ENCODE results near the gene WARS2.
A peak's percentile ranks its signal among the peaks of the same experiment; 100 is the strongest.

Gene WARS2

DNA sequence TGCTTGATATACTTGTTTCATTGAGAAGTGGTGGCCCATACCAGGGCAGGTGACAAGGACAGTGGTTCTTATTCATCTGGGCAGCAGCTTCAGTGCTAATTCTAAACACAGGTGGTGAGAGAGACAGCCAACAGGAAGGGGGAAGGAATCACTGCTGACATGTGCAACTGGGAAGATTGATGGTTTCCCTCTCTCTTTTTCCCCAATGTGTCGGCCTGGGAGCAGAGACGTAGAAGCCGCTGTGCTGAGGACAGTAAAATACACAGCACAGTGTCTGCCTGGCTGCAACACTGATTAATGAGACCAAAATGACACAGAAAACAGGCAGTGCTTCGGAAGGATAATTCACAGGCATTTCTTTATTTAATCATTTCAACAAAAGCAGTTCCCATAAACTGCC lies 48.8 kb downstream of the WARS2 start:
- no peak overlapping the region for H3K14ac ChIP-seq (ENCODE audit: low read length)
- H2BK120ac ChIP-seq (ENCODE audit: insufficient read depth, low read length, poor library complexity): no peak overlapping the region
- H4K91ac ChIP-seq (ENCODE audit: low read depth, low read length): no peak overlapping the region
- no peak overlapping the region for H2AFZ ChIP-seq (ENCODE audit: insufficient read depth, low read length, poor library complexity)
- no peak overlapping the region for H3K27ac ChIP-seq (ENCODE audit: low read depth, low read length)
- H3K18ac ChIP-seq (ENCODE audit: low read length): no peak overlapping the region
- no peak overlapping the region for H3K4me2 ChIP-seq (ENCODE audit: low read length)
- H3K27me3 ChIP-seq (ENCODE audit: insufficient read depth, low read length): no peaks in the 10 kb centered on the region
- no peak for DNase-seq
- no peak overlapping the region for H2BK12ac ChIP-seq (ENCODE audit: low read length)
- H3K79me1 ChIP-seq (ENCODE audit: low read length): peaks cover 2% of the 10 kb centered on the region
- WGBS (ENCODE audit: extremely low coverage, insufficient coverage, insufficient read length): no CpG with 5 or more reads among the region's 4 CpGs
- peaks cover 2 to 5% of the 10 kb centered on the region in 2 experiments for H3K4me1 ChIP-seq (ENCODE audit: control insufficient read depth in 1 of 2, insufficient read depth in 2 of 2, low read length in 2 of 2)
- H2BK5ac ChIP-seq (ENCODE audit: low read depth, low read length, poor library complexity): no peak overlapping the region
- H3K23ac ChIP-seq (ENCODE audit: low read length): no peak overlapping the region
- H2AK5ac ChIP-seq (ENCODE audit: low read length): no peak overlapping the region
- H4K12ac ChIP-seq (ENCODE audit: low read depth, low read length): no peak overlapping the region
- peaks cover 2% of the 10 kb centered on the region for H3K79me2 ChIP-seq (ENCODE audit: control insufficient read depth, insufficient read depth, low read length, poor library complexity)
- no peaks in the 10 kb centered on the region for H3K36me3 ChIP-seq (ENCODE audit: control insufficient read depth in 1 of 2, insufficient read depth in 2 of 2, low read length in 2 of 2)
- no peak overlapping the region for H3K4me3 ChIP-seq (ENCODE audit: low read depth, low read length)
- H3K4ac ChIP-seq (ENCODE audit: low read depth, low read length): no peak overlapping the region
- no peaks in the 10 kb centered on the region for H3K9me3 ChIP-seq (ENCODE audit: insufficient read depth, low read depth, low read length)
- no peak overlapping the region for H3K9ac ChIP-seq (ENCODE audit: low read length)
- H4K8ac ChIP-seq (ENCODE audit: low read depth, low read length): no peak overlapping the region

- H2BK12ac ChIP-seq (ENCODE audit: low read length): no peak overlapping the region
- WGBS (ENCODE audit: extremely low coverage, insufficient coverage, insufficient read length): no CpG with 5 or more reads among the region's 3 CpGs
- no peak overlapping the region for H4K91ac ChIP-seq (ENCODE audit: low read depth, low read length)
- H3K18ac ChIP-seq (ENCODE audit: low read length): no peak overlapping the region
- H3K27ac ChIP-seq (ENCODE audit: low read depth, low read length): no peak overlapping the region
- no peaks in the 10 kb centered on the region for H3K36me3 ChIP-seq (ENCODE audit: control insufficient read depth in 1 of 2, insufficient read depth in 2 of 2, low read length in 2 of 2)
- no peak overlapping the region for H3K23ac ChIP-seq (ENCODE audit: low read length)
- H3K14ac ChIP-seq (ENCODE audit: low read length): no peak overlapping the region
- no peak overlapping the region for H2BK5ac ChIP-seq (ENCODE audit: low read depth, low read length, poor library complexity)
- no peak overlapping the region for H2AFZ ChIP-seq (ENCODE audit: insufficient read depth, low read length, poor library complexity)
- H3K4me2 ChIP-seq (ENCODE audit: low read length): no peak overlapping the region
- H4K8ac ChIP-seq (ENCODE audit: low read depth, low read length): no peak overlapping the region
- H3K79me2 ChIP-seq (ENCODE audit: control insufficient read depth, insufficient read depth, low read length, poor library complexity): peaks cover 2% of the 10 kb centered on the region
- peaks cover 2 to 5% of the 10 kb centered on the region in 2 experiments for H3K4me1 ChIP-seq (ENCODE audit: control insufficient read depth in 1 of 2, insufficient read depth in 2 of 2, low read length in 2 of 2)
- H2BK120ac ChIP-seq (ENCODE audit: insufficient read depth, low read length, poor library complexity): no peak overlapping the region
- H3K9ac ChIP-seq (ENCODE audit: low read length): no peak overlapping the region
- no peak overlapping the region for H2AK5ac ChIP-seq (ENCODE audit: low read length)
- no peak overlapping the region for H3K4me3 ChIP-seq (ENCODE audit: low read depth, low read length)
- H3K79me1 ChIP-seq (ENCODE audit: low read length): peaks cover 2% of the 10 kb centered on the region
- H4K12ac ChIP-seq (ENCODE audit: low read depth, low read length): no peak overlapping the region
- H3K27me3 ChIP-seq (ENCODE audit: insufficient read depth, low read length): no peaks in the 10 kb centered on the region
- H3K4ac ChIP-seq (ENCODE audit: low read depth, low read length): no peak overlapping the region
- no peak for DNase-seq
- no peaks in the 10 kb centered on the region for H3K9me3 ChIP-seq (ENCODE audit: insufficient read depth, low read depth, low read length)
Observed at GRCh38 chr1:119090250-119090649, 50.2 kb downstream of the WARS2 start.

DNA sequence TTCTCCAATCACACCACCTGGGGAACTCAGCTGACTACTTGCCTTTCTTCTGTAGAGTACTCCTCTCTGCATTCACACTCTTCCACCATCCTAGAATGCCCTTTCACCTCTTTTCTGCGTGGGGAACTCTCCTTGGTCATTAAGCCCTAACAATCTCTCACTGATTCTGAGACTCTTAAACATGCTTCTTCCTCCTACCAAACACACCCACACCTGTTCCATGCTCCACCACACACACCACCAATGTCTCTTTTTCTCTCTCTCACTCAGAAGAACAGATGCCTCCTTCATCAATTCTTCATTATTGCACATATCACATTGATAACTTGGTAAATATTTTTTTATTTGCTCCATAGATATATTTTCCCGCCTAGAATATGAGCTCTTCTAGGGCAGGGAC lies 53.6 kb downstream of the WARS2 start:
- Histone ChIP-seq H4K8ac (ENCODE audit: low read depth, low read length) (no peak overlapping the region), H3K14ac (ENCODE audit: low read length) (no peak overlapping the region), H3K36me3 (ENCODE audit: control insufficient read depth in 1 of 2, insufficient read depth in 2 of 2, low read length in 2 of 2) (no peaks in the 10 kb centered on the region), H2AK5ac (ENCODE audit: low read length) (no peak overlapping the region), H3K4me3 (ENCODE audit: low read depth, low read length) (no peak overlapping the region), H2BK5ac (ENCODE audit: low read depth, low read length, poor library complexity) (no peak overlapping the region), H3K27me3 (ENCODE audit: insufficient read depth, low read length) (no peaks in the 10 kb centered on the region), H2BK12ac (ENCODE audit: low read length) (no peak overlapping the region), H4K12ac (ENCODE audit: low read depth, low read length) (no peak overlapping the region), H2AFZ (ENCODE audit: insufficient read depth, low read length, poor library complexity) (no peak overlapping the region), H3K9me3 (ENCODE audit: insufficient read depth, low read depth, low read length) (no peaks in the 10 kb centered on the region), H2BK120ac (ENCODE audit: insufficient read depth, low read length, poor library complexity) (no peak overlapping the region), H3K4me1 (ENCODE audit: control insufficient read depth in 1 of 2, insufficient read depth in 2 of 2, low read length in 2 of 2) (peaks cover 0 to 4% of the 10 kb centered on the region in 2 experiments), H3K79me1 (ENCODE audit: low read length) (no peaks in the 10 kb centered on the region), H3K23ac (ENCODE audit: low read length) (no peak overlapping the region), H3K27ac (ENCODE audit: low read depth, low read length) (no peak overlapping the region), H3K4me2 (ENCODE audit: low read length) (no peak overlapping the region), H4K91ac (ENCODE audit: low read depth, low read length) (no peak overlapping the region), H3K79me2 (ENCODE audit: control insufficient read depth, insufficient read depth, low read length, poor library complexity) (no peaks in the 10 kb centered on the region), H3K18ac (ENCODE audit: low read length) (no peak overlapping the region), H3K4ac (ENCODE audit: low read depth, low read length) (no peak overlapping the region), H3K9ac (ENCODE audit: low read length) (no peak overlapping the region)
- no CpG with 5 or more reads among the region's 2 CpGs for WGBS (ENCODE audit: extremely low coverage, insufficient coverage, insufficient read length)
- DNase-seq: no peak

DNA sequence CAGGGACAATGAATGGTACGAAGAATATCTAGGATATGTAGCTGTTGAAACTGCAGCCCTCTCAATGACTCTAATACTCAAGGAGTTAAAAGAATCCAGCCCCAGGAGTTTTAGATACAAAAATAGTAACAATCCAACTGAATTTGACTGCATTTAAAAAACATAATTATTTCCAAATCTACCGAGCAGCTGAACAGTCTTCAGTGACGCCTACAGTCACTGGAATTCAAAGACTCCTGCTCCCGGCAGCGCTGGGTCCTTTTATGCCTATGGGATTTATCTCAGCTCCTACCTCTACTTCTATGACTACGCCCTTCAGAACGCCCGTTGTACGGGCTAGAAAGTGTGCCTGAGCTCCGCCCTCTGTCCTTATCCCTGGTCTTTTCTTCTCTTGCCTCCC lies 55.7 kb downstream of the WARS2 start:
- Histone ChIP-seq H3K36me3 (ENCODE audit: control insufficient read depth in 1 of 2, insufficient read depth in 2 of 2, low read length in 2 of 2) (no peaks in the 10 kb centered on the region), H3K4me2 (ENCODE audit: low read length) (no peak overlapping the region), H3K18ac (ENCODE audit: low read length) (no peak overlapping the region), H3K79me1 (ENCODE audit: low read length) (no peaks in the 10 kb centered on the region), H2AFZ (ENCODE audit: insufficient read depth, low read length, poor library complexity) (no peak overlapping the region), H3K14ac (ENCODE audit: low read length) (no peak overlapping the region), H3K4me1 (ENCODE audit: control insufficient read depth in 1 of 2, insufficient read depth in 2 of 2, low read length in 2 of 2) (no peaks in the 10 kb centered on the region), H3K9me3 (ENCODE audit: insufficient read depth, low read depth, low read length) (no peaks in the 10 kb centered on the region), H3K79me2 (ENCODE audit: control insufficient read depth, insufficient read depth, low read length, poor library complexity) (no peaks in the 10 kb centered on the region), H3K9ac (ENCODE audit: low read length) (no peak overlapping the region), H2BK120ac (ENCODE audit: insufficient read depth, low read length, poor library complexity) (no peak overlapping the region), H3K27ac (ENCODE audit: low read depth, low read length) (no peak overlapping the region), H2BK5ac (ENCODE audit: low read depth, low read length, poor library complexity) (no peak overlapping the region), H3K4ac (ENCODE audit: low read depth, low read length) (no peak overlapping the region), H4K91ac (ENCODE audit: low read depth, low read length) (no peak overlapping the region), H4K12ac (ENCODE audit: low read depth, low read length) (no peak overlapping the region), H3K27me3 (ENCODE audit: insufficient read depth, low read length) (no peaks in the 10 kb centered on the region), H3K23ac (ENCODE audit: low read length) (no peak overlapping the region), H2AK5ac (ENCODE audit: low read length) (no peak overlapping the region), H2BK12ac (ENCODE audit: low read length) (no peak overlapping the region), H4K8ac (ENCODE audit: low read depth, low read length) (no peak overlapping the region), H3K4me3 (ENCODE audit: low read depth, low read length) (no peak overlapping the region)
- no CpG with 5 or more reads among the region's 10 CpGs for WGBS (ENCODE audit: extremely low coverage, insufficient coverage, insufficient read length)
- DNase-seq: peak; percentile 93 to 96

All from trophoblast cell (in vitro differentiated cells and primary cell).